ENCODE results near the gene VAMP2.

DNA sequence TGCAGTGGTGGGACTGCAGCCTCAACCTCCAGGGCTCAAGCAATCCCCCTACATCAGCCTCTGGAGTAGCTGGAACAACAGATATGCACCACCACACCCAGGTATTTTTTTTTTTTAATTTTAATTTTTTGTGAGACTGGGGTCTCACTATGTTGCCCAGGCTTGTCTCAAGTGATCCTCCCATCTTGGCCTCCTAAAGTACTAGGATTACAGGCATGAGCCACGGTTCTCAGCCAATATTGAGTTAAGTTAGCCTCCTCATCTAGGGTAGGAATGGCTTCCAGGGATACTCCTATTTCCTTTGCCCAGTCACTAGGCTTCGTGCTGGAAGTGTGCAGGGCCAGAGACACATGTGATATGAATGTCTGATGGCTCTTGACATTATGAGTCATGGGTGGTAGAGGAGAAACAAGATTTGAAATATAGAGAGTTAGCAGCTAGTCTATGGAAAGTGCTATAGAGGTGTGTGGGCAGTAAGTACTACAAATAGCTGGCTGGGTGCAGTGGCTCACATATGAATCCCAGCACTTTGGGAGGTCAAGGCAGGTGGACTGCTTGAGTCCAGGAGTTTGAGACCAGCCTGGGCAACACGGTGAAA is 30.8 kb downstream of the VAMP2 start:
- TF ChIP-seq, protein P1, sequence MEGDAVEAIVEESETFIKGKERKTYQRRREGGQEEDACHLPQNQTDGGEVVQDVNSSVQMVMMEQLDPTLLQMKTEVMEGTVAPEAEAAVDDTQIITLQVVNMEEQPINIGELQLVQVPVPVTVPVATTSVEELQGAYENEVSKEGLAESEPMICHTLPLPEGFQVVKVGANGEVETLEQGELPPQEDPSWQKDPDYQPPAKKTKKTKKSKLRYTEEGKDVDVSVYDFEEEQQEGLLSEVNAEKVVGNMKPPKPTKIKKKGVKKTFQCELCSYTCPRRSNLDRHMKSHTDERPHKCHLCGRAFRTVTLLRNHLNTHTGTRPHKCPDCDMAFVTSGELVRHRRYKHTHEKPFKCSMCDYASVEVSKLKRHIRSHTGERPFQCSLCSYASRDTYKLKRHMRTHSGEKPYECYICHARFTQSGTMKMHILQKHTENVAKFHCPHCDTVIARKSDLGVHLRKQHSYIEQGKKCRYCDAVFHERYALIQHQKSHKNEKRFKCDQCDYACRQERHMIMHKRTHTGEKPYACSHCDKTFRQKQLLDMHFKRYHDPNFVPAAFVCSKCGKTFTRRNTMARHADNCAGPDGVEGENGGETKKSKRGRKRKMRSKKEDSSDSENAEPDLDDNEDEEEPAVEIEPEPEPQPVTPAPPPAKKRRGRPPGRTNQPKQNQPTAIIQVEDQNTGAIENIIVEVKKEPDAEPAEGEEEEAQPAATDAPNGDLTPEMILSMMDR (IDR thresholded peaks at IDR 0.05) = no peak
- no peak for TF ChIP-seq ZFX (IDR thresholded peaks at IDR 0.05; ENCODE audit: borderline replicate concordance)

All from 22Rv1 (cell line).